ENCODE data around the gene CLDN10. TPM values are rescaled to one million over a fixed set of nuclear protein-coding genes. Genes with fewer than 3 reads are reported as not detected.

CLDN10 gene, protein sequence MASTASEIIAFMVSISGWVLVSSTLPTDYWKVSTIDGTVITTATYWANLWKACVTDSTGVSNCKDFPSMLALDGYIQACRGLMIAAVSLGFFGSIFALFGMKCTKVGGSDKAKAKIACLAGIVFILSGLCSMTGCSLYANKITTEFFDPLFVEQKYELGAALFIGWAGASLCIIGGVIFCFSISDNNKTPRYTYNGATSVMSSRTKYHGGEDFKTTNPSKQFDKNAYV
- 0.22 TPM in 1 of 2 replicates, not detected in the other for total RNA-seq

DNA sequence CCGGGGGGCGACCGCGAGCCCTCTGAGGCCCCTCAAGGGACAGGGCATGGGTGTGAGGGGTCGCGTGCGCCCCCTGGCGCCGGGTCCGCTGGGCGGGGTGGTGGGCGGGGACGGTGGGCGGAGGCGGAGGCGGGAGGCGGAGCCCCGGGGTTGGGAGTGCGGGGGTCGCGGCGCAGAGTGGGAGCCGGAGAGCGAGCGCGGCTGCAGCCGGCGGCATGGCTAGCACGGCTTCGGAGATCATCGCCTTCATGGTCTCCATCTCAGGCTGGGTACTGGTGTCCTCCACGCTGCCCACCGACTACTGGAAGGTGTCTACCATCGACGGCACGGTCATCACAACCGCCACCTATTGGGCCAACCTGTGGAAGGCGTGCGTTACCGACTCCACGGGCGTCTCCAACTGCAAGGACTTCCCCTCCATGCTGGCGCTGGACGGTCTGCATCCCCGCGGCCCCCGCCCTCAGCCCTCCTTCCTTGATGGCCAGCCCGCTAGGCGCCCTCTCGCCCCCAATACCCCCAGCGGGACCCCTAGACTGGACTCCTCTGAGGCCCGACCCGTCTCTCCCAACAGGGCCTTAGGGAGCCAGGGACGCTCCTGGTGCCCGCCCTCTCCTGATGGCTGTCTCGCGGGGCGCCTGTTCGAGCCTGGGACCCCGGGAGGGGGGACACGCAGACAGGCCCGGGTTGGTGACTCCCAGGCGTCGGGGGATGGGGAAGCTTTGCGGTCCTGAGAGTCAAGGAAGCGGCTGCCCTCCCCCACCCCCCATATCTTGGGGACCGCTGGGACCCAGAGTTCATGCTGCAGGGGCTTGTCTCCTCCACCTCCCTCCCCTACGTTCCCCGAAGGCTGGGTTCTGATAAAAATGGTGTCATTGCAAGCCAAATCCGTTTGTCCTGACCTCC, at the start of gene CLDN10:
TSS of gene CLDN10 (plus strand) at position 182 of the 903 bp plus-strand sequence. CDS start at position 216, 34 bp downstream.

Other genes with a start within 250 kb of the CLDN10 start
- gene DZIP1, start 92.0 kb downstream of the CLDN10 start, total RNA-seq, result 0.26 and 0.43 TPM in 2 replicates
- gene DNAJC3, start 124.4 kb downstream of the CLDN10 start, total RNA-seq, result 78.4 and 96.9 TPM in 2 replicates